NCI-H2227 treated with DMSO at 0.1 percent for 48 hours (cell line): Measurements from ENCODE around the gene CNN2.
"Not testable (repeated sequence)": the region's sequence is repeated elsewhere in the genome, so short reads cannot be mapped to it uniquely, and the experiment has no call there.

Experiments
- DNase-seq: peaks from one replicate; lab custom pipeline; 2025; lab: John Stamatoyannopoulos, UW

CNN2 gene

DNA sequence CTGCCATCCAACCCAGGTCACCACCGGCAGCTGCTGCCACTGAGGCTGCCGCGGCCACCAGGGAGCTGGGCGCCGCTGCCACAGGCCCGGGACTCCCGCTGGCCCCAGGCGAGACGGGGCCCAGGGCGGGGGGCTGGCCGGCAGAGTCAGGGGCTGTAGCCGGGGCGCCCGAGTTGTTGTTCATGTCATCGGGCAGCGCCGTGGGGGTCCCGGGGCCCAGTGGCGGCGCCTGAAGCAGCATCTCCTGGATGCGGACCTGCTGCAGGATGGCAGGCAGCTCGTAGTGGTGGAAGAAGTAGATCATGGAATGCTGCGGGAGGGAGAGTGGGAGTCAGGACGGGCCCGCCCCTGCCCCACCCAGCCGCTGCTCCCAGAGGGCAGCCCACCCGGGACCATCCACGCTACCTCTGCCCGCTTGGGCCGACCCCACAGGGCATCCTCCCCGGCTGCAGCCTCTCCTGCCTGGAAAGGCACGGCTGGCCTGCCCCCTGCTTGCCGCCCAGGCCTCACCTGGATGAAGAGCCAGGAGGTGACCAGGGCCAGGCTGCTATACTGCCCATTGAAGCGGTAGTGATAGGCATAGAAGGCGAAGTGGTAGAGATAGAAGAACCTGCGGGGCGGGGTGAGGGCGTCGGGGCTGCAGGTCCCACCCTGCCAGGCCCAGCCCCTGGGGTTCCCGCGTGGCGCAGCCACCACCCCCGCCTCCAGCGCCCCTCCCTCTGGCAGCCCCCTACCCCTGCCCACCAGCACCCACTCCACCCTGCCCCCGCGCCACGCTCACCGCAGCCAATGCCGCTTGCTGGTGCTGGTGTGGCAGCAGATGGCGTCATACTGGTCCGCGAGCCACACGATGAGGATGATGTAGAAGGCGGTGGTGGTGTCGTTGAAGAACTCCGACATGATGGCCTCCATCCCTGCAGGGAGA lies 15.6 kb upstream of the CNN2 start:
- DNase-seq = no peak

GRCh38 chr19:1011831-1012333 lies 14.5 kb upstream of the CNN2 start:
- DNase-seq = no peak

DNA sequence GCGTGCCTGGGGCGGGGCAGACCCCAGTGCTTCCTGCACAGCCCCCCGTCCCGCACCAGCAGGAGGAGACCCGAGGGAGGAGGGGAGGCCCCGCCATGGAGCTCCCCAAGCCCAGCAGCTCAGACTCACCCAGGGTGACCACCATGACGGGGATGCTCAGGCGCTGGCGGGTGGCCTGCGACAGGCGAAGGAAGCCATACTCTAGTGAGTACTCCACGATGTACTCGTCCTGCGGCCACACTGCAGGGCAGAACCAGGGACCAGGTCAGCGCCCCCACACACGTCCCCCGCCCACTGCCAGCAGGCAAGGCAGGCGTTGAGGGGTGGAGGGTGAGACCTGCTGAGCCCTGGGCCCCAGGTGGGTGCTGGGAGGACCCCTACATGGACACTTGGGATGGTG lies 14.1 kb upstream of the CNN2 start:
- DNase-seq = no peak

DNA sequence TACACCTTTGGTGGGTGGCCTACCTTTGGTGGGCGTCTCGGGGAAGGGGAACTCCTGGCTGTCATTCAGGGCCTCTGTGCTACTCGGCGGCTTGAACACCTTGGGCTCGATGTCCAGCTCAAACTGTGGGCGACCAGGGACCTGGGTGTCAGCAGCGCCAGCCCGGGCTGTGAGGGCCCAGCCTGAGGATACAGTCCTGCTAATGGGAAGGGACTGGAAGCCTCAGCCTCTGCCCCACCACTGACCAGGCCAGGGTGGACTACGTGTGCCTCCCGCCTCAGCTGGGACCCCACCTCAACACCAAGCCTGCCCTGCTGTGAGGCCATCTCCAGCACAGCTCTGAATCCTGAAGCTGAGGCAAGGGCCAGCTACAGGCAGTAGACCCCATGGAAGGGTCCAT lies 13.2 kb upstream of the CNN2 start:
- DNase-seq = no peak

DNA sequence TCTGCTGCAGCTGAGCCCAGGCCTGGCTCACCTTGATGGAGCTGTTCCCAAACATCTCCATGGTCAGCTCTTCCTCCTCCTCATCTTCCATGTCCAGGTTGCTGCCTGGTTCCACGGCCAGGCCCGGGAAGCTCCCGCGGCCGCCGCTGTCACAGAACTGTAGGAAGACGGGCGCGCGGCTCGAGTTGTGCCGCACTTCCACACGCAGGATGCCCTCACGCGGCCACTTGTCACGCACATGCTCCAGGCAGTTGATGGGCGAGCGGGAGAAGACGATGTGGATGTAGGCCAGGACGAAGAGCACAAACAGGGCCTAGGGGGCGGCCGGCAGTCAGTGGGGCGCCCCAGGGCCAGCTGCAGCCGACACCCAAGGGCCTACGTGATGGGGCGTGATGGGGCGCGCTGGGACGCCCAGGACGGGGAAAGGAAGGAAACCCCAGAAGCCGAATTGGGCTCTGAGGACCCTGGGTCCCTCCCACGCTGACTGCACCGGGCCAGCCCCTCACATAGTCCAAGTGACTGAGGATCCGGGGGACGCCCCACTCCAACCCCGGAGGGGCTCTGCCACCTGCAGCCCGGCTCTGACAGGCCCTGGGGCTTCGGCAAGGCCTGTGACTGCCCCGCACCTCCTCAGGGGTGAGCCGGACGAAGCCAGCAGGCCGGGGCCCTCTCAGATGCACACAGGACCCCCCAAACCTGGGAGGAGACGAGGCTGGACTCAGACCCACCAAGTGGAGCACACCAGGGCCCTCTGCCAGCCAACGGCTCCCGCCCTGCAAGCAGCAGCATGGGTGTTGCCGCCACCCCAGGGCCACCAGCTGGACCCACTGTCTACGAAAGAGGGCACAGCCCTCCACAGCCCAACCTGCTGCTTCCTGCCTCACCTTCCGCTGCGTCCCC lies 12.0 kb upstream of the CNN2 start:
- no peak for DNase-seq

DNA sequence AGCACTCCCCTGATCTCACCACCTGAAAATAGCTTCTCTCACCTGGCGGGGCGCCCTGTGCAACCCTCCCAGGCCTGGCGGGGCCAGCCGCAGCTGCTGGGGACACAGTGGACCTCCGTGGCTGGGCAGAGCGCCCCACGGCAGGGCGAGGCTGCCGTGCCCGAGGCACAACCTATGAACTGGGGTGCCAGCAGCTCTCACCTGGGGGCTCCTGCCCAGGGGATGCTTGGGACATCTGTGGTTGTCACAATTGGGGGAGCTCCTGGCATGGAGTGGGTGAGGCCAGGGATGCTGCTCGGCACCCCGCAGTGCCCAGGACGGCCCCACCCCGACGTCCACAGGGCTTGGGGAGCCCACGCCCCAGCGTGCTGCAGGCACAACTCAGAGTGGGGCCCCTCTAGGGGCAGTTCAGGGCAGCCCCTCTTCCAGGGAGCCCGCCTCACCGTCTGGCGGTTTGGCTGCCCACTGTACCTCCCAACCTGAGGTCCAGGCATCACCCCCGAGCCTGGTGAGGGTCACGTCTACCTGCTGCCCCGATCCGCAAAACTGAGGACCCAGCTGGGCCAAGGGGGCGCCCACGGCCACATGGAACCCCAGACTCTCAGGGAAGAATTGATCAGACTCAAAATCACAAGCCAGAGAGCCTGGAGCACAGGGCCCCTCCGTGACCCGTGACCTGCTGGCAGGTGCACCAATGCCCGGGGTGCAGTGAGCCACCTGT lies 11.2 kb upstream of the CNN2 start:
- DNase-seq = no peak

- DNase-seq = no peak
These were observed 10.4 kb upstream of the CNN2 start for GRCh38 chr19:1015782-1016646.

DNA sequence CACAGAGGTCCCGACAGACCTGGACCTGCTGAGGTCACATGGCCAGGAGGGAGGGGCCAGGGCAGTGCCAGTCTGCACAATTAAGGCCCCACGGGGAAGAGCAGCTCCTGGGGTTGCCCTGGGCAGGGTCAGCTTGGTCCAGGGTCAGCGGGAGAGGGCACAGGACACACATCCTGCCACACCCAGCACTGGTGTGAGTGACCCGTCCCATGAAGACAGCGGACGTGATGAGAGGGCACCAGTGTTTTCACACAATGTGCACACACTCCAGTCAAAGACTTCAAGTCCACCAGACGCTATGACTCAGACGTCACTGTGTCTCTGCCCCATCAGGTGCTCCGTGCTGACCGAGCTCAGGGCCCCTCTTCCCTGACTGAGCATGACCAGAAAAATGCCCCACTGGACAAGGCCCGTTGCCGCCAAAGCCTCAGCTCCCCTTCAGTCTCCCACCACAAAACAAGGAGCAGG lies 9.7 kb upstream of the CNN2 start:
- DNase-seq = no peak

DNA sequence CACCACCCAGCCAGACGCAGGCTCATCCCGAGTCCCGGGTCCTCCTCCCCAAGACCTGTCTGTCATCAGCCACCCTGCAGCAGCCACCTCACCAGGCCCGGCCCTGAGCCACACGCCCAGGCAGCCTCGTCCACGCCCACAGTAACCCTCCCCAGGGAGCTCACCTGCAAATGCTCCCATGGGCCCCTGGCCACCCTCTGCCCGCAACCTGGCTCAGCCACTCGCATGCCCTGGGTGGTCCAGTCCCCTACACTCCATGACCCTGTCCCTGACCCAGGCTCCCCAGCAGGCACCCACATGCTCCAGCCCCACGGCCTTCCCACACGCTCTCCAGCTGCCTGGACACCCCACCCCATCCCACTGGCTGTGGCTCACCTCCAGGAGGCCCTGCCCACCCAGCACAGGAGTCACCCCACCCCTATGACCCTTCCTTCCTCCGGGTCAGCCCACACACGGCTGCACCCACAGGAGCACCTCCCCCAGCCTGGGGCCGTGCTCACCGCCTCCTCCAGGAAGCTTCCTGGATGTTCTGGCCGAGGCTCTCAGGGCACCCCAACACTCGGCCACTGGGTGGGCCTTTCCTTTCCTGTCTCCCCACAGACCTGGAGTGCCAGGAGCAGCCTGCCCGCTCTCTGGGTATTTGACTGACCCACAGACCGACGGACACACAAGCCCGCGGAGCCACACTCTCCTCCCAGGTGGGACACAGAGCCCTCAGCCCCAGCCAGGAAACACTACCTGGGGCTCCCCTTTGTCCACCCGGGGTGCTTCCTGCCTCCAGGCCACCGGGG lies 9.1 kb upstream of the CNN2 start:
- DNase-seq = no peak

GRCh38 chr19:1017906-1018305 lies 8.5 kb upstream of the CNN2 start:
- no peak for DNase-seq

GRCh38 chr19:1018393-1018792 lies 8.0 kb upstream of the CNN2 start:
- DNase-seq = no peak

DNA sequence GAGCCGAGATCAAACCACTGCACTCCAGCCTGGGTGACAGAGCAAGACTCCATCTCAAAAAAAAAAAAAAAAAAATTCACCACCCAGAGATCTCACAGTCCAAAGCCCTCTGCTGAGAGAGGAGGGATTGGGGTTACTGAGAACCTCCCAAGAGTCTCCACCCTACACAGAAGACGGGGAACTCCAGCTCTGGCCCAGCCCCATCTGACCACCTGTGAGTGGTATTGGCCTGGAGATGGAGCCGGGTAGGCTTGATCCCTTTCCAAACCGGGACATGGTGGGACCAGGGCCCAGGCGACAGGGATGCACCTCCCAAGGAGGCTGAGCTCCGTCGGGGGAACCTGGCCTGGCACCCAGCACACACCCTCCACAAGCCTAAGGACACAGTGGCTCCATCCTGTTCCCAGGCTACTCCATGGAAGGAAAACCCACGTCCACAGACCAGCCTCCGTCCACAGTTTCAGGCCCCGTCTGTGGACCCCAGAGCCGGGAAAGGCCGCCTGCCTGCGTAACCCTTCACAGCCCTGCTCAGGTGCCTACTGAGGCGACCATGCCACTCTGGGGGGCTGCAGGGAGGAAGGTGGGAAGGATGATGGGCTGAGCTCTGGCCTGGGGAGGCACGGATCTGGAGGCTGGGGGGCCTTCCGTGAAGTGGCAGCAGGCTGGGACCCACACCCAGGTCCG lies 7.3 kb upstream of the CNN2 start:
- no peak for DNase-seq

DNA sequence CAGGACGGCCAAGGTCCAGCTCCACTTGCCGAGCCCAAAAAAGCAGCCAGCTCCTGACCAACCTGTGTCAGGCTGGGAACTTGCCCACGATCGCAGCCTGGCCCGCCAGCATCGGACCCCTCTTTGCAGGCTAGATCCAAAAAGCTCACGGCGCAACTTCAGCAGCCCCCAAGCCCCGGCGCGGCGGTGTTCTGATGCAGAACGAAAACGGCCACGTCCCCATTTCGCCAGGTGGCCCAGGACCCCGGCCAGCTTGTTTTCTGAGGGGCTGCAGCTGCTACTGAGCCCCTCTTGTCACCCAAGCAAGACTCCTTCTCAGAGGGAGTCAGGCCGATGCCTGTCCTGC lies 6.8 kb upstream of the CNN2 start:
- no peak for DNase-seq

DNA sequence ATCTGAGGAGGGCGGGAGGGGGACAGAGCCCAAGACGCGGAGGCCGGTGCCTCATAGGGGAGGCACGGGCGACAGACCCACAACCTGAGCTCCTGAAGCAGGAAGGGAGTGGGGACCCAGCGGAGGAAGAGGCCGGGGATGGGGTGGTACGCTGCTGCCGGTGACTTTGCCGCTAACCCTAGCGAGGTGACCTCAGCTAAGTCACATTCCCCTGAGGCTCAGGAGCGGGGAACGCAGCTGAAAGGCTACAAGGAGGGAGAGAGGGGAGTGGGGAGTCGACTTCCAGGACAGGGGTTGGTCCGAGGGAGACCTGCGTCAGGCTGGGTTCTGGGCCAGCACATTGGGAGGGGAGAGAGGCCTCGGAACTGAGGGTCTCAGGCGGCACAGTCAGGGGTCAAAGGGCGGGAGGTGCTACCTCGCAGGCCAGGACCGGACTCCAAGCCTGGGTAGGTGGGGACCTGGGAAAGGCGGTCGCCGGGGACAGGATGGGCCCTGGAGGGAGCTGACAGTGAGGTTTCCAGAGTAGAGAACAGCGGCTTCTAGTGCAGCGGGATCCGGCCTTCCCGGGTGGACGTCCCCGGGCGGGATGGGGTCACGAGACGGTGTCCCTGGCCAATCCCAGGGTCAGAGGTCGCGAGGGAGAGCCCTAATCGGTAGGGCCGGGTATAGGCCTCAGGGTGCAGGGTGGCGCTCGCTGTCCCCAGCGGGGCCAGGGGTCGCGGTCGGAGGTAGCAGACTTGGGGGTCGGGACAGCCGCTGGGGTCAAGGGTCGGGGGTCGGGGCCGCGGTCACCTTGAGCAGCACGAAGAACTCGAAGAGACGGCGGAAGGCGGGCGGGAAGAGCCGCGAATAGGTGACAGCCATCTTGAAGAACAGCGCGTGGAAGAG lies 6.2 kb upstream of the CNN2 start:
- DNase-seq = no peak

DNA sequence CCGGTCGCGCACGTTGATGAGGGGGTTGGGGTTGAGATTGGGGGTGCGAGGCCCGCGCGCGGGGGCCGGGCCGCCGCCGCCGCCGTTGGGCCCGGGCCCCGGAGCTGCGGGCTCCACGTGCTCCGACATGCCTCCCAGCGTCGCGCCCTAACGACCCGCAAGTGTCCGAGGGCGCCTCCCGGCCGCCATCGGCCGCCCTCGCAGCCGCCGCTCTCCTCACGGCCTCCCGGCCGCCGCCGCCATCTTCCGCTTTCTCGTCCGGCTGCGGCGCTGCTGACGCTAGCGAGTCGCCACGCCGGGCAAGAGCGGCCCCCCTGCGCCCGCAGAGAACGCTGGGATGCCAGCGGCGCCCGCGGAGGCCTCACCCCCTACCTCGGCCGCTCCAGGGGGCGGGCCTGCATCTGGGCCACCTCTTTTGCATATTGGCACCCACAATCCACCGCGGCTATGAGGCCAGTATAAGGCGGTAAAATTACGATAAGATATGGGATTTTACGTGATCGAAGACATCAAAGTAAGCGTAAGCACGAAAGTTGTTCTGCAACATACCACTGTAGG lies 5.5 kb upstream of the CNN2 start, which contains the start of gene TMEM259:
Gene TMEM259 (minus strand): TSS at position 256 of the 558 bp plus-strand sequence. CDS start 127 bp downstream, at position 129.
- peak; percentile 93 for DNase-seq

DNA sequence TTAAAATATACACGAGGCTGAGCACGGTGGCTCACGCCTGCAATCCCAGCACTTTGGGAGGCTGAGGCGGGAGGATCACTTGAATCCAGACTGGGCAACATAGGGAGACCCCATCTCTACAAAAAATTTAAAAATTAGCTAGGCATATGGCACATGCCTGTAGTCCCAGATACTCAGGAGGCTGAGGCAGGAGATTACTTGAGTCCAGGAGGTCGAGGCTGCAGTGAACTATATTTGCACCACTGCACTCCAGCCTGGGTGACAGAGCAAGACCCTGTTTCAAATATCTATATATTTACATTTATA lies 2.6 kb upstream of the CNN2 start:
- not testable (repeated sequence) for DNase-seq

DNA sequence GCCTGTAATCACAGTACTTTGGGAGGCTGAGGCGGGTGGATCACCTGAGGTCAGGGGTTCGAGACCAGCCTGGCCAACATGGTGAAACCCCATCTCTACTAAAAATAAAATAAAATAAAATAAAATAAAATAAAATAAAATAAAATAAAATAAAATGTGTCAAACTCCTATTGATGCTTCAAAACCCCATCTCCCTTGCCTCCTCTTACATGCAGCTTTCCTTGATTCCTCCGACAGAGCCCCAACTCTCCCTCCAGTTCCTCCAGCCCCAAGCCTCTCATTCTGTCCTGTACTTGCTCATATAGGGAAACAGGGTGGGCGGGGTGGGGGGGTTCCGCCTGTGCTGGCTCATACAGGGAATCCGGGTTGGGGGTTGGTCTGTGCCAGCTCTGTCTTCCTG lies 1.3 kb upstream of the CNN2 start:
- not testable (repeated sequence) for DNase-seq
